NB4 (cell line): ENCODE data around the gene RSPO1.

Source experiments
- MYC ChIP-seq: IDR thresholded peaks from 2 replicates; pipeline ENCODE4 v1.6.1; 2011; ENCODE audit warnings: low read depth, low read length
- POLR2A ChIP-seq: IDR thresholded peaks from 2 replicates; pipeline ENCODE4 v1.6.1; 2011; ENCODE audit warnings: mild to moderate bottlenecking; ENCODE audit not compliant: insufficient read length; ENCODE audit errors: extremely low read depth
- TF ChIP-seq, protein P1 (sequence below): IDR thresholded peaks from 2 replicates; pipeline ENCODE4 v1.6.1; 2011; ENCODE audit warnings: low read depth, low read length
- TF ChIP-seq, protein P2 (sequence below): IDR thresholded peaks from one replicate; pipeline ENCODE4 v1.5.1; 2012; ENCODE audit warnings: low read depth, low read length

DNA sequence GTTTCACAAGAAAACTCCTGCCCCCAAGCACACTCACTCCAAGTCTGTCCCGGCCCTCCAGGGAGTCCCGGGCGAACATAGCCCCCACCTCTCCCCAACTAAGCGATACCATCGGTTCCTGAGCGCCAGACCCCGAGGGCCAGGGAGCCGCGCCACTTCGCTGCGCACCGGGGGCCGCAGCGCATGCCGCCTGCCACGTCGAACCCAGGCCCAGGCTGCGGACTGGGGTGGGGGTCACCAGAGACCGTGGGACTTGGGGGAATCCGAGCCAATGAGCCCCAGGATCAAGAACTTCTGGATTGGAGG lies 801 bp downstream of the RSPO1 start:
- TF ChIP-seq, protein P1, sequence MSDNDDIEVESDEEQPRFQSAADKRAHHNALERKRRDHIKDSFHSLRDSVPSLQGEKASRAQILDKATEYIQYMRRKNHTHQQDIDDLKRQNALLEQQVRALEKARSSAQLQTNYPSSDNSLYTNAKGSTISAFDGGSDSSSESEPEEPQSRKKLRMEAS, result no peak
- TF ChIP-seq, protein P2, sequence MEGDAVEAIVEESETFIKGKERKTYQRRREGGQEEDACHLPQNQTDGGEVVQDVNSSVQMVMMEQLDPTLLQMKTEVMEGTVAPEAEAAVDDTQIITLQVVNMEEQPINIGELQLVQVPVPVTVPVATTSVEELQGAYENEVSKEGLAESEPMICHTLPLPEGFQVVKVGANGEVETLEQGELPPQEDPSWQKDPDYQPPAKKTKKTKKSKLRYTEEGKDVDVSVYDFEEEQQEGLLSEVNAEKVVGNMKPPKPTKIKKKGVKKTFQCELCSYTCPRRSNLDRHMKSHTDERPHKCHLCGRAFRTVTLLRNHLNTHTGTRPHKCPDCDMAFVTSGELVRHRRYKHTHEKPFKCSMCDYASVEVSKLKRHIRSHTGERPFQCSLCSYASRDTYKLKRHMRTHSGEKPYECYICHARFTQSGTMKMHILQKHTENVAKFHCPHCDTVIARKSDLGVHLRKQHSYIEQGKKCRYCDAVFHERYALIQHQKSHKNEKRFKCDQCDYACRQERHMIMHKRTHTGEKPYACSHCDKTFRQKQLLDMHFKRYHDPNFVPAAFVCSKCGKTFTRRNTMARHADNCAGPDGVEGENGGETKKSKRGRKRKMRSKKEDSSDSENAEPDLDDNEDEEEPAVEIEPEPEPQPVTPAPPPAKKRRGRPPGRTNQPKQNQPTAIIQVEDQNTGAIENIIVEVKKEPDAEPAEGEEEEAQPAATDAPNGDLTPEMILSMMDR, result no peak
- TF ChIP-seq POLR2A (no peak), MYC (no peak)
